Psoas muscle (tissue), 8 donors: ENCODE data around the gene NEK5. TPM values are rescaled to one million over a fixed set of nuclear protein-coding genes. Genes with fewer than 3 reads are reported as not detected.
"Not testable (repeated sequence)": the region's sequence is repeated elsewhere in the genome, so short reads cannot be mapped to it uniquely, and the experiment has no call there.

ENCODE experiments used
- ATAC-seq, 4 donors: fragments of 200-7000 bp; cut with Tn5 transposase; one replicate each; pipeline ENCODE4 v1.9.1; 2020; ENCODE audit warnings: moderate library complexity in 3 of 4, mild to moderate bottlenecking in 2 of 4
- DNase-seq, 2 donors: peaks; one replicate each; pipeline ENCODE4 v3.0.0-alpha.2; 2020
- H3K27ac ChIP-seq: fragments of 200-600 bp; one replicate; pipeline ENCODE4 v1.8.0; 2022
- H3K27me3 ChIP-seq, 3 donors: fragments of 200-600 bp in 1 of 3; one replicate each; pipeline versions ENCODE4 v1.6.1 to v1.8.0; 2013 to 2022; ENCODE audit warnings: low read length in 2 of 3, mild to moderate bottlenecking in 2 of 3, moderate library complexity in 1 of 3; ENCODE audit not compliant: insufficient read depth in 3 of 3
- H3K36me3 ChIP-seq, 2 donors: fragments of 200-600 bp in 1 of 2; one replicate each; pipeline versions ENCODE4 v1.6.1 to v1.8.0; 2013 to 2022; ENCODE audit warnings: low read depth in 1 of 2, mild to moderate bottlenecking in 1 of 2, moderate library complexity in 1 of 2; ENCODE audit not compliant: insufficient read depth in 1 of 2
- H3K4me1 ChIP-seq: fragments of 200-600 bp; one replicate; pipeline ENCODE4 v1.8.0; 2022
- H3K4me3 ChIP-seq: fragments of 200-600 bp; one replicate; pipeline ENCODE4 v1.8.0; 2022; ENCODE audit warnings: mild to moderate bottlenecking
- H3K9me3 ChIP-seq: fragments of 200-600 bp; one replicate; pipeline ENCODE4 v1.8.0; 2022
- CTCF ChIP-seq: fragments of 200-600 bp; IDR thresholded peaks from one replicate; pipeline ENCODE4 v1.8.0; 2022; ENCODE audit warnings: antibody characterized with exemption
- WGBS, 3 donors: extraction: QIAGEN DNeasy Blood & Tissue Kit; methylation state at CpG; one replicate each; pipeline versions ENCODE4 v1.1.6 to v1.1.7; 2013; 5-methylcytosine and 5-hydroxymethylcytosine counted together
- intact Hi-C, 2 donors: fragments of 100-400 bp; cut with DNase I; formaldehyde crosslinking; loops; one replicate each; pipeline versions ENCODE4 v1.11.0 to v1.14.2; 2022
- polyA plus RNA-seq, 3 donors: library from polyadenylated mRNA; stranded (reverse); fragments of 200-250 nt; gene quantifications; one replicate each; pipeline ENCODE4 v1.2.3, GENCODE V29; 2013
- total RNA-seq, 4 donors: library from RNA; stranded (reverse); fragmentation: NEBNext Ultra II Directional in 2 of 4; extraction: Animal tissue kit (Norgen Biotek cat#: 25700) in 2 of 4; gene quantifications; one replicate each; pipeline versions ENCODE4 v1.2.1 to v1.2.4, GENCODE V29; 2021 to 2023
- donor health status: healthy with polysubstance abuse.
- donor health status: DM: no; HTN: no; CAD: no; lungs with moderate emphysema.
- donor health status: Bipolar disorder and iron deficiency.
- donor health status: healthy.
- donor health status: DM: yes; HTN: yes; CAD: no.
- donor health status: DM: no; HTN: no; CAD: no.
- donor health status: DM: no; HTN: no; CAD: no.
- donor health status: DM: yes; HTN: yes; CAD: no.

Gene NEK5
- total and polyA plus RNA-seq, 7 donors, result 0.03 to 0.48 (median 0.05) TPM; not detected in 4

- TF ChIP-seq CTCF, result no peak
- H3K4me1 ChIP-seq, result no peaks in the 10 kb centered on the region
Measured at GRCh38 chr13:52169839-52170238, 41.0 kb upstream of the NEK5 start.

GRCh38 chr13:52165411-52165810 lies 36.5 kb upstream of the NEK5 start:
- H3K36me3 ChIP-seq, result peaks cover 0 to 54% of the 10 kb centered on the region in 2 donors
- H3K4me3 ChIP-seq, result no peak overlapping the region
- H3K4me1 ChIP-seq, result no peaks in the 10 kb centered on the region
- H3K9me3 ChIP-seq, result no peaks in the 10 kb centered on the region
- intact Hi-C loops, result no loop called here
- no peak overlapping the region for H3K27ac ChIP-seq
- H3K27me3 ChIP-seq, result no peaks in the 10 kb centered on the region
- no peak for DNase-seq
- WGBS, 3 donors, result 68 to 69% (median 69%) methylated on average over 2 of the region's 2 CpGs
- TF ChIP-seq CTCF, result no peak
- ATAC-seq, result no peak

More at GRCh38 chr13:52169839-52170238, 41.0 kb upstream of the NEK5 start:
- 90 to 94% (median 91%) methylated on average over 5 of the region's 5 CpGs for WGBS, 3 donors
- H3K9me3 ChIP-seq, result no peaks in the 10 kb centered on the region
- H3K27me3 ChIP-seq, result no peaks in the 10 kb centered on the region
- intact Hi-C loops, result no loop called here
- no peak overlapping the region for H3K27ac ChIP-seq
- no peak for DNase-seq
- peaks cover 0 to 96% of the 10 kb centered on the region in 2 donors for H3K36me3 ChIP-seq
- H3K4me3 ChIP-seq, result no peak overlapping the region
- ATAC-seq, result no peak

GRCh38 chr13:52164989-52165388 lies 36.1 kb upstream of the NEK5 start:
- no peaks in the 10 kb centered on the region for H3K4me1 ChIP-seq
- peaks cover 0 to 50% of the 10 kb centered on the region in 2 donors for H3K36me3 ChIP-seq
- H3K27ac ChIP-seq, result no peak overlapping the region
- no peaks in the 10 kb centered on the region for H3K27me3 ChIP-seq
- no peak overlapping the region for H3K4me3 ChIP-seq
- ATAC-seq (no peak), DNase-seq (no peak)
- intact Hi-C loops, result no loop called here
- H3K9me3 ChIP-seq, result no peaks in the 10 kb centered on the region
- no peak for TF ChIP-seq CTCF

- not testable (repeated sequence) for H3K27ac ChIP-seq, H3K9me3 ChIP-seq
- WGBS, 3 donors, result 82 to 92% (median 88%) methylated on average over 3 of the region's 3 CpGs
Measured at GRCh38 chr13:52163878-52164277, 35.0 kb upstream of the NEK5 start.

GRCh38 chr13:52162279-52163101 lies 33.6 kb upstream of the NEK5 start:
- H3K4me3 ChIP-seq, result no peak overlapping the region
- peaks cover 0 to 25% of the 10 kb centered on the region in 2 donors for H3K36me3 ChIP-seq
- ATAC-seq (no peak), DNase-seq (no peak)
- H3K4me1 ChIP-seq, result peaks cover 4% of the 10 kb centered on the region
- H3K27ac ChIP-seq, result no peak overlapping the region
- no peaks in the 10 kb centered on the region for H3K27me3 ChIP-seq
- TF ChIP-seq CTCF, result no peak
- no peaks in the 10 kb centered on the region for H3K9me3 ChIP-seq
- WGBS, 3 donors, result 65 to 68% (median 68%) methylated on average over 5 of the region's 5 CpGs
- intact Hi-C loops, result no loop called here

More at GRCh38 chr13:52163878-52164277, 35.0 kb upstream of the NEK5 start:
- H3K4me1 ChIP-seq, ATAC-seq, H3K4me3 ChIP-seq, DNase-seq, intact Hi-C loops, H3K27me3 ChIP-seq: not testable (repeated sequence)
- peaks cover 0 to 39% of the 10 kb centered on the region in 2 donors for H3K36me3 ChIP-seq
